Measurements from ENCODE around the gene FMO1. TPM values are rescaled to one million over a fixed set of nuclear protein-coding genes. Genes with fewer than 3 reads are reported as not detected.

FMO1 gene, protein sequence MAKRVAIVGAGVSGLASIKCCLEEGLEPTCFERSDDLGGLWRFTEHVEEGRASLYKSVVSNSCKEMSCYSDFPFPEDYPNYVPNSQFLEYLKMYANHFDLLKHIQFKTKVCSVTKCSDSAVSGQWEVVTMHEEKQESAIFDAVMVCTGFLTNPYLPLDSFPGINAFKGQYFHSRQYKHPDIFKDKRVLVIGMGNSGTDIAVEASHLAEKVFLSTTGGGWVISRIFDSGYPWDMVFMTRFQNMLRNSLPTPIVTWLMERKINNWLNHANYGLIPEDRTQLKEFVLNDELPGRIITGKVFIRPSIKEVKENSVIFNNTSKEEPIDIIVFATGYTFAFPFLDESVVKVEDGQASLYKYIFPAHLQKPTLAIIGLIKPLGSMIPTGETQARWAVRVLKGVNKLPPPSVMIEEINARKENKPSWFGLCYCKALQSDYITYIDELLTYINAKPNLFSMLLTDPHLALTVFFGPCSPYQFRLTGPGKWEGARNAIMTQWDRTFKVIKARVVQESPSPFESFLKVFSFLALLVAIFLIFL
- polyA plus RNA-seq, result not detected in 2 replicates

DNA sequence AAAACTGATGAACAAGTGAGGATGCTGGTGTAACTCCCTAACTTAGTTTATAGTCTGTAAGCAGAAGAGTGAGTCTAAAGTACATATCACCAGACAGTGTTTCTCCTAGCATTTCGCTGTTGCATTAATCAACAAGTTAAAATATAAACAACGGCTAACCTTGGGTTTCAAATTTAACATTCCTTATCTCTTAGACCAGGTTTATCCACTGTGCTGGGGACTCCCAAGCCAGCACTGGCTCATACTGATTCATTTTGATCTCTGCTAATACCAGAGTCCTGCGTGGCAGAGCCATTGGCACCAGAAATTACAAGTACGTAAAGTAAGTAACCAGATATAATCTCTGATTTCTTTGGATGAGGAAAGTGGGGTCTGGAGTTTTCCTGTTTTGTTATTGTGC is at the start of gene FMO1:
TSS of gene FMO1 (plus strand) at position 193 of the 400 bp plus-strand sequence. CDS start 9,594 bp downstream, outside the sequence.

GRCh38 chr1:171313835-171314320 is 65.6 kb downstream of the FMO1 start, which contains the start of gene FMO4:
FMO4 (plus strand) TSS chr1:171314183; CDS start chr1:171319826, 5,643 bp downstream.

Other genes with a start within 250 kb of the FMO1 start
- 1.9 TPM in 1 of 2 replicates, not detected in the other for gene FMO3, start 157.6 kb upstream of the FMO1 start, polyA plus RNA-seq
- 0.34 TPM in 1 of 2 replicates, not detected in the other for gene FMO2, start 63.2 kb upstream of the FMO1 start, polyA plus RNA-seq
- gene FMO4, start 65.7 kb downstream of the FMO1 start, polyA plus RNA-seq, result 3.5 TPM in 1 of 2 replicates, not detected in the other
- gene PRRC2C, start 237.0 kb downstream of the FMO1 start, polyA plus RNA-seq, result 82.0 and 105 TPM in 2 replicates